Dermis blood vessel endothelial cell (primary cell): Measurements from ENCODE around the gene SLC6A19. TPM values are rescaled to one million over a fixed set of nuclear protein-coding genes. Genes with fewer than 3 reads are reported as not detected.
A peak's percentile ranks its signal among the peaks of the same experiment; 100 is the strongest.

Source experiments
- DNase-seq: peaks from one replicate; pipeline ENCODE4 v3.0.0; 2010
- total RNA-seq: library from RNA; depleted of rRNA; stranded (reverse); fragments of >200 nt; gene quantifications from 2 replicates; pipeline ENCODE4 v1.2.3, GENCODE V29; 2014

SLC6A19 gene
- total RNA-seq, 1 donor from 2014 or later = not detected

DNA sequence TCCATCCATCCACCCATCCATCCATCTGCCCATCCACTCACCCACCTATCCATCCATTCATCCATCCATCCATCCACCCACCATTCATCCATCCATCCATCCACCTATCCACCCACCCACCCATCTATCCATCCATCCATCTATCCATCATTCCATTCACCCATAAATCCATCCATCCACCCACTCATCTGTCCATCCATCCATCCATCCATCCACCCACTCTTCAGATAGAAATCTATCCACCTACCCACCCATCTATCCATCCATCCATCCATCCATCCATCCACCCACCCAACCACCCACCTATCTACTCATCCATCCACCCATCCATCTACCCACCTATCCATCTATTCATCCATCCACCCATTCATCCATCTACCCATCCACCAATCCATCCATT, 35.0 kb upstream of the SLC6A19 start:
- no peak for DNase-seq

DNA sequence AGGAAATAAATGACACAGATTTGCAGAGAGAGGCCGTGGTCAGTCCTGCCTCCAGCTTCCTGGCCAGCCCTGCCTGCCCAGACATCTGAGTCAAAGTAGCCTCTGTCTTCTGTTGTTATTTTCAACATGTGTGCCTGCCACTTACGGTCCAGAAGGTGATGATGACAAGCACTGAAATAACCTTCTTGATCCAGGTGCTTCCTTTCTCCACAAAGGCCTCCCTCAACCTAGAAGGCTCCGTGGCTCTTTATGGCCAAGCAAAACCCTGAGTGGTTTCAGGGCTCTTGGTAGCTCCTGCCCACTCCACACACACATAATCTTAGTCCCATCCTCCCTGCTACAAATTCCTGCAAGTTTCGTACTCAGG, 34.1 kb upstream of the SLC6A19 start:
- DNase-seq = no peak

GRCh38 chr5:1167728-1168709, 33.4 kb upstream of the SLC6A19 start:
- peak; percentile 85 for DNase-seq

GRCh38 chr5:1168796-1169195, 32.6 kb upstream of the SLC6A19 start:
- DNase-seq = no peak

GRCh38 chr5:1169211-1170115, 31.9 kb upstream of the SLC6A19 start:
- DNase-seq = no peak

GRCh38 chr5:1171340-1171941, 30.0 kb upstream of the SLC6A19 start:
- peak; percentile 37 for DNase-seq

- DNase-seq = no peak
These were observed 29.3 kb upstream of the SLC6A19 start for GRCh38 chr5:1172007-1172581.

- DNase-seq = no peak
These were observed 28.6 kb upstream of the SLC6A19 start for GRCh38 chr5:1172670-1173404.

DNA sequence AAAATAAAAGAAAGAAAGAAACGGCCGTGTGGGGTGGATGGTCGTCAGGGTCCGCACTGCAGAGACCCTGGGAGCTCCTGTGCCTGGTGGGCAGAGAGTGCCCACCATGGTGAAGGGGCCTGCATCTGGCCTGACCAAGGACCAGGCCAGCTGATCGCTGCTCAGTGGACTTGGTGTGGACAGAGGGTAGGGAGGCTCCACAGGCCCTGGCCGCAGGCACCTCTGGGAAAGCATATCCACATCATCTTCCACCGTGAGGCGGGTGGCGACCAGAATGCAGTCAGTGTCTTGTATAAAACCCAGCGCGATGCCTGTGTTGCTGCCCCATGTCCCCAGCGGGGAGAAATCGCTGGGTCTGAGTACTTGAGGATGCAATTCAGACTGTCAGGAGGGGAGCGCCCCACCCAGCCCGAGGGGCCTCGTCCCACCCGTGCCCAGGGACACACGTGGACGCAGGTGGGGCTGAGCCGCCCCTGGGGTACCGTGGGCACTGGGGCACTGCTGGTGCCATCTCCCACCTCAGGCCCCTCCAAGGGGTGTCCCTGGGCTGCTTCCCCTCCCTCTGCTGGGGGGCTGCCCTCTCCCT, 27.8 kb upstream of the SLC6A19 start:
- DNase-seq = no peak

DNA sequence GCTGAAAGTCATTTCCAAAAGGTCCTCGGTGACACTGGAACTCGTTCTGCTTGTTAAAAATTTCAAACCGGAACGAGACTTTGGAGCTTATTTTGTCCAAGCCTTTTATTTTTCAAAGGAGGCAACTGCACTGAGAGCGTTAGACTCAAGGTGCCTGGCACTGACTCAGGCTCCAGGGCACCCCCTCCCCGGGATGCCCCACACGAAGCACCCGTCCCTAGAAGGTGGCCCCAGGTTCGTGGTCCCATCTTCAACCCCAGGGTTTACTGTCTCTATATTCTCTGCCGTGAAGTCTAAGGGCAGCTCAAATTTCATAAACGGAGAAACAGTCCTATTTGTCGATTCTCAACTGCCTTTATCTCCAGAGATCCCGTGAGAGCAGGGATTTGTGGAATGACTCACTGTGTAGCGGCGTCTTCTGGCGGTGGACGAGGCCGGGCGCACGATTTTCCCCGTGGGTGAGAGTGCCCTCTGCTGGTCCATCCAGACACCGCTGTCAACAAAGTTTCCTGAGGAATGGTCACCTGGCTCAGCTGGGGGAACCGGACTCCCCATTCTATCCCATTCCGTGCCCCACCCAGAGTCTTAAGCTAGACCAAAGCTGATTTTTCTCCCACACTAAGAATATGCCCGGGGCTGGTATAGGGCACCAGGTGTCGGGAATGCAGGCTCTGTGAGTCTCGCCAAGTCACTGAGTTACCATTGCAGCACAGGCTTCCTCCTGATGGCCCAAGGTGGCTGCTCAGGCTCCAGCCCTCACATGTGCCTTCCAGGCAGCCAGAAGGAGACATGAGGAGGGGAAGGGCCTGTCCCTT, 27.1 kb upstream of the SLC6A19 start:
- DNase-seq = peak; percentile 80

- no peak for DNase-seq
These were observed 26.4 kb upstream of the SLC6A19 start for GRCh38 chr5:1175015-1175414.

DNA sequence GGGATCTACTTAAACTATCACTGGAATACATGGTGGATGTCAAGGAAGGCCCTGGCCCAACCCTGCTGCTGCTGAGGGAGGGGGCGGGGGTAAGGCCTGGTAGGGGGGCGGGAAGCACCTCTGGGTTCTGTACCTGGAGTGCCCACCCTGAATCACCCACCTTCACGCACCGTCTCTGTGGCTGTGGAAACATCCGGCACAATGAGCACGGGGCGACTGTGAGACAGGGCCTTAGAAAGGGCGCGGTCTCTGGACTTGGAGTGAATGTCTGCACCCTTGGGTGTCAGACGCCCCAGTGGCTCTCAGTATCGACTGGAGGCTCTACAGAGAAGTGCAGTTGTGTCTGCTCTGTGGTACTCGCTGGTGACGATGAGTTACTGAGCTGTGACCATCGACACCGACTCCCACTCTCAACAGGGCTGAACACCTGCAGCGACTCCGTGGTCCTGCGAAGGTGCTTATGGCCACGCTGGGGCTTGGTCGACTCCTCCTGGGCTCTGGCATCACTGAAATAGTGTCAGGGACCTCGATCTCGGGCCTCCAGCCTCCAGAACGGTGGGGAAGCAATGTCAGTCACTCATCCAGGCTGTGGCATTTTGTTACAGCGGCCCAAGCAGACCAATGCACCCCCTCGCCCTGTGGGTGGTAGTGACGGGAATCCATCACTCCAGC, 25.5 kb upstream of the SLC6A19 start:
- DNase-seq = no peak

- DNase-seq = peak; percentile 20
These were observed 24.7 kb upstream of the SLC6A19 start for GRCh38 chr5:1176473-1177391.

- DNase-seq = no peak
These were observed 23.4 kb upstream of the SLC6A19 start for GRCh38 chr5:1177826-1178528.

GRCh38 chr5:1178529-1179382, 22.6 kb upstream of the SLC6A19 start:
- DNase-seq = peak; percentile 14

DNA sequence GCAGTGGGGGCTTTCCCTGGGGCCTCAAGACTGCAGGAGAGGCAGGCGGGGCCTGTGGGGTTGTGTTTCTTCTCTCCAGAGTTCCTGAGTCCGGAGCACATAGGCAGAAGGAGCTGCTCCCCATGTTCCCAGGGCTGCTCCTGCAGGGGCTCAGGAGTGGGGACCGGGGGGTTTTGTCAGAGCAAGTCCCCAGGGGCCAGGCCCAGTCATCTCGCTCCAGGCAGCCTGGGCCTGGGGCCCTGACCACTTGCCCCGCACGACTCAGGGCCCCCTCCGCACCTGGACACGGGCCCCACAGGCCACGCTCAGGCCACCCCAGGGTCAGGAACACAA, 22.0 kb upstream of the SLC6A19 start:
- DNase-seq = no peak

DNA sequence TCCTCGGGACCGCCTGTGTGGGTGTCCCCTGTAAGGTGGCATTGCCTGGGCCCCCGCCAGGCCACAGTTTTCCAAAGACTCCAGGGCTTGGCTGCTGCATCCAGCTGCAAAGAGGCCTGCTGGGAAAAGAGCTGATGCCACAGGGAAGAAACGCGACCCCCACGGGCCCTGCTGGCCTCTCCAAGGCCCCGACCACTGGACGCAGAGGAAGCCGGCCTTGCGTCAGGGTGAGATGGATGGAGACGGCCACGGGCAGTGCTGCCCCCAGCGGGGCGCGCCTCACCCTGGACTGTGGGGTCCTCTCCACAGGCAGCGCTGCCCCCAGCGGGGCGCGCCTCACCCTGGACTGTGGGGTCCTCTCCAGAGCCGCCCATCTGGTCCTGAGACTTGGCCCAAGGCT, 21.3 kb upstream of the SLC6A19 start:
- DNase-seq = no peak
